ENCODE measurements around the gene ERP44.
"Not testable (repeated sequence)": the region's sequence is repeated elsewhere in the genome, so short reads cannot be mapped to it uniquely, and the experiment has no call there.

Gene ERP44

DNA sequence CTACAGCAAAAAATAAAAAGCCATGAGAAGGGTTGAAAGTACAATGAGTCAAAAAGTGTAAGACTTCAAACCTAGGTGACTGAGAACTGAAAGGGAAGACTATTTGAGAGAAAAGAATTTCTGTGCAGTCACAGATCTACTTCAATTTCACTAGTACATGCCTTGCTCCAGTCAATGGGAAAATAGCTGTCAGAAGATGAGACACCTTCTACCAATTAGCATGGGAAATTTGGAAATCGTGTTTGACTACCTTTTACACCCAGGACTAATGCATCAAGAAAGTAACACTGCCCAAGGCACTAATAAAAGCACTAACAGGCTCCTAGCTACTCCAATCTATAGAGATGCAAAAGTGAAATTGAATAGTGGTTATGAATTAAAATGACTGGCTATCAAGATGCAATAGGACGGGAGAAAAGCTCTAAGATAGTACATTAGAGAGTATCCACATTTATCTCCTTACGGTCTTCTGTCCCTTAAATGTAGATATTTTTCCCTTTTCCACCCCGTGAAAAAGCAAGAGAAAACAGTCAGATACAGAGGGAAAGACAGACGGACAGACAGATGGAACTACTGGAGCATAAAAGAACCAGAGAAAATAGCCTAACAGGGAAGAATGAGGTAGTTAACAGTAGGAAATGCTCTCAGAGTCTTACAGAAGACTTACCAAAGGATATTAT, 15.2 kb downstream of the ERP44 start:
- no peak overlapping the region for H3K4me3 ChIP-seq (ENCODE audit: low read depth, low read length)
- TF ChIP-seq, protein P1, sequence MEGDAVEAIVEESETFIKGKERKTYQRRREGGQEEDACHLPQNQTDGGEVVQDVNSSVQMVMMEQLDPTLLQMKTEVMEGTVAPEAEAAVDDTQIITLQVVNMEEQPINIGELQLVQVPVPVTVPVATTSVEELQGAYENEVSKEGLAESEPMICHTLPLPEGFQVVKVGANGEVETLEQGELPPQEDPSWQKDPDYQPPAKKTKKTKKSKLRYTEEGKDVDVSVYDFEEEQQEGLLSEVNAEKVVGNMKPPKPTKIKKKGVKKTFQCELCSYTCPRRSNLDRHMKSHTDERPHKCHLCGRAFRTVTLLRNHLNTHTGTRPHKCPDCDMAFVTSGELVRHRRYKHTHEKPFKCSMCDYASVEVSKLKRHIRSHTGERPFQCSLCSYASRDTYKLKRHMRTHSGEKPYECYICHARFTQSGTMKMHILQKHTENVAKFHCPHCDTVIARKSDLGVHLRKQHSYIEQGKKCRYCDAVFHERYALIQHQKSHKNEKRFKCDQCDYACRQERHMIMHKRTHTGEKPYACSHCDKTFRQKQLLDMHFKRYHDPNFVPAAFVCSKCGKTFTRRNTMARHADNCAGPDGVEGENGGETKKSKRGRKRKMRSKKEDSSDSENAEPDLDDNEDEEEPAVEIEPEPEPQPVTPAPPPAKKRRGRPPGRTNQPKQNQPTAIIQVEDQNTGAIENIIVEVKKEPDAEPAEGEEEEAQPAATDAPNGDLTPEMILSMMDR (IDR thresholded peaks at IDR 0.05; ENCODE audit: low read depth, low read length) = no peak
- no peak for DNase-seq (ENCODE audit: low read depth, low spot score)
- in situ Hi-C loops (cut with HindIII; ENCODE audit: low sequenced_read_pairs) = no loop called here

DNA sequence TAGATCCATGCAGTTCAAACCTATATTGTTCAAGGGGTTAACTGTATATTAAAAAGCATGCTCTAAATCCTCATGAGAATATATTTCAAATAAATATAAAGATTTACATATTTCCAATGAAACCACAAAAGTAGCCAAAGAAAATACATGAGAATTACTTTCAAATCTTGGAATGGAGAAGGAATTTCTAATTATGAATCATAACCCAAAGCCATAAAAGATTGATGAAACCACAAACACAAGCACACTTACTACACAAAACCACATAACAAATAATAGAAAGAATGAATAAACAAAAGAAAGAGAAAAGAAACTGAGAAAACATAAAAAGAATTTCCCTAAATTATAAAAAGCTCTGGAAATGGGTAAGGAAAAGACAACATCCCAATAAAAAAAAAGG, 16.0 kb downstream of the ERP44 start:
- peak; percentile 46 for DNase-seq (ENCODE audit: low read depth, low spot score)
- in situ Hi-C loops (cut with HindIII; ENCODE audit: low sequenced_read_pairs) = no loop called here
- TF ChIP-seq, protein P1 (IDR thresholded peaks at IDR 0.05; ENCODE audit: low read depth, low read length) = no peak

DNA sequence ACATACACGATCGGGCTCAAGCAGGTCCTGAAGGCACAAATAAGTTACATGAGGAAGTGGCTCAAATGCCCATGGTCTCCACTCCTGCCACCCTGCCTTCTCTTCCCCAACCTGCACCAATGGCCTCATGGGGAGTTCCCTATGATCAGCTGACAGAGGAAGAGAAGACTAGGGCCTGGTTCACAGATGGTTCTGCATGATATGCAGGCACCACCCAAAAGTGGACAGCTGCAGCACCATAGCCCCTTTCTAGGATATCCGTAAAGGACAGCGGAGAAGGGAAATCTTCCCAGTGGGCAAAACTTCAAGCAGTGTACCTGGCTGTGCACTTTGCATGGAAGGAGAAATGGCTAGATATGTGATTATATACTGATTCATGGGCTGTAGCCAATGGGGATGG, 22.5 kb downstream of the ERP44 start:
- DNase-seq (ENCODE audit: low read depth, low spot score); in situ Hi-C loops (cut with HindIII; ENCODE audit: low sequenced_read_pairs); H3K4me3 ChIP-seq (ENCODE audit: low read depth, low read length): not testable (repeated sequence)

More for the DNA sequence above, 16.0 kb downstream of the ERP44 start:
- H3K4me3 ChIP-seq (ENCODE audit: low read depth, low read length) = no peak overlapping the region

DNA sequence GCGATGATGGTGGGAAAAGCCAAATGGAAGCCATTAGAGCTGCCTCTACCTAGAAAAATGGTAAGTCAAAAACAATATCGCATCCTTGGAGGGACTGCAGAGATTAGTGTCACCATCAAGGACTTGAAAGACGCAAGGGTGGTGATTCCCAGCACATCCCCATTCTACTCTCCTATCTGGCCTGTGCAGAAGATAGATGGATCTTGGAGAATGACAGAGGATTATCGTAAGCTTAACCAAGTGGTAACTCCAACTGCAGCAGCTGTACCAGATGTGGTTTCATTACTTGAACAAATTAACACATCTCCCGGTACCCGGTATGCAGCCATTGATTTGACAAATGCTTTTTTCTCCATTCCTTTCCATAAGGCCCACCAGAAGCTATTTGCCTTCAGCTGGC, 23.8 kb downstream of the ERP44 start:
- H3K4me3 ChIP-seq (ENCODE audit: low read depth, low read length) = no peak overlapping the region
- in situ Hi-C loops (cut with HindIII; ENCODE audit: low sequenced_read_pairs) = no loop called here
- DNase-seq (ENCODE audit: low read depth, low spot score) = no peak
- TF ChIP-seq, protein P1 (IDR thresholded peaks at IDR 0.05; ENCODE audit: low read depth, low read length) = no peak

DNA sequence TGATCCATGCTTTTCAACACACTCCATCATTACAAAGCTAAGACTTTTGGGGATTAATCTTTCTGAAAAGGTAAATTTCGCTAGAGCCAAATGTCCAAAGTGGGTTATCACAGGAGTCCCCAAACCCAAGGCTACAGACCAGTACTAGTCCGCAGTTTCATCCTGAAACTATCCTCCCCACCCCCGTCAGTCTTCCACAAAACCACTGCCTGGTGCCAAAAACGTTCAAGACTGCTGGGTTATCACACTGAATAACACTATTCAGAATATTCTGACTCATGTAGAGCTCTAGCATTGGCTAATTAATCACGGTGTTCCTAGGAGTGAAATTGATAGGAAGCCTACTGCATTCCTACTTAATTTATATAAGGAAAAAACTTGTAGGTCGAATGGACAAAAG, 24.7 kb downstream of the ERP44 start:
- in situ Hi-C loops (cut with HindIII; ENCODE audit: low sequenced_read_pairs) = no loop called here
- DNase-seq (ENCODE audit: low read depth, low spot score) = no peak
- H3K4me3 ChIP-seq (ENCODE audit: low read depth, low read length) = no peak overlapping the region
- TF ChIP-seq, protein P1 (IDR thresholded peaks at IDR 0.05; ENCODE audit: low read depth, low read length) = no peak

DNA sequence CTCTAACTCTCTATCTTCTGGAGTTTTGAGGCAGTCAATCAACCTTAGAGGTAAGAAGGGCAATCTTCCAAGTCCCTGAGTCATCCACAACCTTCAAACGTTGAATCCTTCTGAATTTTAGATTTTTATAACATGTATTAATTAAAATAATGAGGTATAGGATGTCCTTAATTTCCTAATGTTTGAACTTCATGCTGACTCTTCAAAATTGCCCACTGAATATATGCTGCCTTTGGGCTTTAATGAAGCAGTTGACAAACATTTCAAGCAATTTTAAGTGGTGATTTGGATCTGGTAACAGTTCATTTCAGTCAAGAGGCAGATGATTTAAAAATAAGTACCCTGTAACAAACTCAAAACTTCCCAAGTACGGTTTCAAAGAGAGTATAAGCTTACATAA, 26.0 kb downstream of the ERP44 start:
- in situ Hi-C loops (cut with HindIII; ENCODE audit: low sequenced_read_pairs) = no loop called here
- DNase-seq (ENCODE audit: low read depth, low spot score) = no peak
- H3K4me3 ChIP-seq (ENCODE audit: low read depth, low read length) = no peak overlapping the region
- TF ChIP-seq, protein P1 (IDR thresholded peaks at IDR 0.05; ENCODE audit: low read depth, low read length) = no peak

DNA sequence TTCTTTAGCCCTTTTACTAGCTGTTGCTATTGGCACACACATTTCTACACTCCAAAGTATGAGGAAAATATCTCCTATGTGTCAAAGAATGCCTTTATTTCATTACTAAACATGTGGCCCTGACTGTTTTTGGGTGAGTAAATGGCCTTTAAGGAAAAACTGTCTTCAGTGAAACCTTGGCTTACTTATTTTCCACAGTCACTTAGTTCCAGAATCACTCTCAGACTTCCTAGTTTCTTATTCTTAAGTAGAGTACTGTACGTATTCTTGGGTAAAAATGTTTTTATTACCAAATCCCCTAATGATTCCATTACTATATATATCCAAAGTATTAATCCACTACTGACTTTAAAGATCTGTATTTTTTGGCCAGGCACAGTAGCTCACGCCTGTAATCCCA, 27.5 kb downstream of the ERP44 start:
- in situ Hi-C loops (cut with HindIII; ENCODE audit: low sequenced_read_pairs) = no loop called here
- TF ChIP-seq, protein P1 (IDR thresholded peaks at IDR 0.05; ENCODE audit: low read depth, low read length) = no peak
- H3K4me3 ChIP-seq (ENCODE audit: low read depth, low read length) = no peak overlapping the region
- DNase-seq (ENCODE audit: low read depth, low spot score) = no peak

All from astrocyte of the spinal cord (primary cell).